Lower leg skin (tissue), 4 donors: ENCODE measurements around the gene MYOF. TPM values are rescaled to one million over a fixed set of nuclear protein-coding genes. Genes with fewer than 3 reads are reported as not detected.

Experiments used
- DNase-seq, 2 donors: peaks; one replicate each; pipeline ENCODE4 v3.0.0-alpha.2; 2019; ENCODE audit warnings: low spot score in 2 of 2
- H3K4me3 ChIP-seq: fragments of 200-600 bp; sonication (generic); 2 replicates; pipeline ENCODE4 v1.5.1; 2017; ENCODE audit warnings: mild to moderate bottlenecking, low read depth; ENCODE audit not compliant: poor library complexity, severe bottlenecking
- POLR2A ChIP-seq, 2 donors: fragments of 450-650 bp; IDR thresholded peaks; one replicate each; pipeline ENCODE4 v1.6.1; 2016 to 2017; ENCODE audit warnings: antibody characterized with exemption in 2 of 2, mild to moderate bottlenecking in 1 of 2, moderate library complexity in 1 of 2
- WGBS, 2 donors: methylation state at CpG; one replicate each; pipeline ENCODE4 v1.1.5; 2018; 5-methylcytosine and 5-hydroxymethylcytosine counted together
- intact Hi-C: fragments of 100-400 bp; cut with DNase I; formaldehyde crosslinking; loops from one replicate; pipeline ENCODE4 v1.15.0; 2023; ENCODE audit warnings: low total_unique reads
- total RNA-seq, 4 donors: library from RNA; depleted of rRNA; stranded (reverse); fragments of >200 nt; gene quantifications; one replicate each; pipeline ENCODE4 v1.1.0, GENCODE V29; 2016
- TF ChIP-seq, protein P1 (sequence below), 3 donors: fragments of 450-650 bp; IDR thresholded peaks; one replicate each; pipeline ENCODE4 v1.5.1; 2016; ENCODE audit warnings: antibody characterized with exemption in 3 of 3, mild to moderate bottlenecking in 3 of 3, moderate library complexity in 2 of 3

The MYOF gene
- total RNA-seq, 4 donors from 2014 or later: 65.5 to 129 (median 90.3) TPM

DNA sequence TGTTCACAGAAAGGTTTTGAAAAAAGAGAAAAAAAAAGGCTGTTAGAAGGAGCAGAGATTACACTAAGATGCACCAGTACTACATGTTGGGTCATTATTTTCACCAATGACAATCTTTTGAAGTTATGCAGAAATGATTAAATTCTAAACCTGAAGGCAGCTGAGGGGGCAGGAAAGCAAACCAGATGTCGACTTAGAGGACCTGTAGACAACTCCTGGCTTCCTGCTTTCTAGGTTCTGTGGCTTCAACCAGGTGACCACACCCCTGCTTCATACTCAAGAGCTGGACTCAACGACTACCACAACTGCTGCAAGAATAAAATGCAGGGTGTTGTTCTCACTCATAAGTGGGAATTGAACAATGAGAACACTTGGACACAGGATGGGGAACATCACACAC, 30.0 kb downstream of the MYOF start:
- no peak for DNase-seq
- no peak for TF ChIP-seq POLR2A (IDR thresholded peaks at IDR 0.05)
- TF ChIP-seq, protein P1, sequence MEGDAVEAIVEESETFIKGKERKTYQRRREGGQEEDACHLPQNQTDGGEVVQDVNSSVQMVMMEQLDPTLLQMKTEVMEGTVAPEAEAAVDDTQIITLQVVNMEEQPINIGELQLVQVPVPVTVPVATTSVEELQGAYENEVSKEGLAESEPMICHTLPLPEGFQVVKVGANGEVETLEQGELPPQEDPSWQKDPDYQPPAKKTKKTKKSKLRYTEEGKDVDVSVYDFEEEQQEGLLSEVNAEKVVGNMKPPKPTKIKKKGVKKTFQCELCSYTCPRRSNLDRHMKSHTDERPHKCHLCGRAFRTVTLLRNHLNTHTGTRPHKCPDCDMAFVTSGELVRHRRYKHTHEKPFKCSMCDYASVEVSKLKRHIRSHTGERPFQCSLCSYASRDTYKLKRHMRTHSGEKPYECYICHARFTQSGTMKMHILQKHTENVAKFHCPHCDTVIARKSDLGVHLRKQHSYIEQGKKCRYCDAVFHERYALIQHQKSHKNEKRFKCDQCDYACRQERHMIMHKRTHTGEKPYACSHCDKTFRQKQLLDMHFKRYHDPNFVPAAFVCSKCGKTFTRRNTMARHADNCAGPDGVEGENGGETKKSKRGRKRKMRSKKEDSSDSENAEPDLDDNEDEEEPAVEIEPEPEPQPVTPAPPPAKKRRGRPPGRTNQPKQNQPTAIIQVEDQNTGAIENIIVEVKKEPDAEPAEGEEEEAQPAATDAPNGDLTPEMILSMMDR (IDR thresholded peaks at IDR 0.05): no peak
- intact Hi-C loops: no loop called here
- 51 to 52% methylated on average over 2 of the region's 2 CpGs for WGBS, 2 donors
- no peak overlapping the region for H3K4me3 ChIP-seq

DNA sequence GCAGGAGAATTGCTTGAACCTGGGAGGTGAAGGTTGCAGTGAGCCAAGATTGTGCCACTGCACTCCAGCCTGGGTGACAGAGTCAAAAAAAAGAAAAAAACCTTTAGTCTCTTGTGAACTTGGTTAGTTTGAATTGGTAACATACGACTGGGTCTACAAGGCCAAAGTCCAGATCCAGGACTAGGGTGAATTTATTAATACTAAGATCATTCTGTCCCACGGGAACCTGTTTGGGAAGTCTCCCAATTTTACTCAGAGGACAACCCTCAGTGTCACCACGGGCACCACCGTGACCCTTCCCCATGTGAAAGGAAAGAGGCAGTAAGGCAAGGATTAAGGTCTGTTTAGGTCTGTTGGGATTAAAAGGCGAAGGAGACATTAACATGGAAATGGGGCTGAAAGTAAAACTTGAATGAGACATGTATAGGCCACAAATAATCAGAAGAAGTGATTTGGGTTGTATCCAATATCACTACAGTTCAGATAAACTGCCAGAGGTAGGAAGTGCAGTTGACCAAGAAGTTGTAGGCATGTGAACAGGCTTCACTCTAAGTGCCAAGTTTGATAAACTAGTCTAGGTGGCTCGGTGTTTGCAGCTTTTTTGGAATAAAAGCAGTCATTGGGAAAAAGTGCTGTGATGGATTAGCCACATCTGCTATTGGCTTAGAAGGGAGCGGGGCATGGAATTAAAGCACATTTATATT, 30.7 kb downstream of the MYOF start:
- TF ChIP-seq, protein P1 (IDR thresholded peaks at IDR 0.05): no peak
- no peak for TF ChIP-seq POLR2A (IDR thresholded peaks at IDR 0.05)
- WGBS, 2 donors: 72 to 76% methylated on average over 7 of the region's 7 CpGs
- H3K4me3 ChIP-seq: no peak overlapping the region
- DNase-seq: no peak
- intact Hi-C loops: no loop called here

DNA sequence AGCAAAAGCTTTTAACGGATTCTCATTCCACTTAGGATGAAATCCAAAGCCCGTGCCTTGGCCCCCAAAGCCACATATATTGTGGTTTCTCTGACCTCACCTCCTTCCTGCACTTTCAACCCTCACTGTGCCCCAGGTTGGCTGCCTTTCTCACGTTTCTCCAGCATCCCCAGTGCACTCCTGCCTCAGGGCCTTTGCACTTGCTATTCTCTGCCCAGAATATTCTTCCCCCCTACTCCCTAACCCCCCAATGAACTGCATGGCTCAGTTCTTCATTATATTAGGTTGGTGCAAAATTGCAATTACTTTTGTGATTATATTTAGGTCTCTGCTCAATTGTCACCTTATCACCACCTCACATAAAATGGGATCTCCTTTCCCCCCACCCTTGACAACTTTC, 34.2 kb downstream of the MYOF start:
- H3K4me3 ChIP-seq: no peak overlapping the region
- 59 to 68% methylated on average over 3 of the region's 3 CpGs for WGBS, 2 donors
- TF ChIP-seq POLR2A (IDR thresholded peaks at IDR 0.05): no peak
- TF ChIP-seq, protein P1 (IDR thresholded peaks at IDR 0.05): no peak
- intact Hi-C loops: no loop called here
- DNase-seq: no peak

DNA sequence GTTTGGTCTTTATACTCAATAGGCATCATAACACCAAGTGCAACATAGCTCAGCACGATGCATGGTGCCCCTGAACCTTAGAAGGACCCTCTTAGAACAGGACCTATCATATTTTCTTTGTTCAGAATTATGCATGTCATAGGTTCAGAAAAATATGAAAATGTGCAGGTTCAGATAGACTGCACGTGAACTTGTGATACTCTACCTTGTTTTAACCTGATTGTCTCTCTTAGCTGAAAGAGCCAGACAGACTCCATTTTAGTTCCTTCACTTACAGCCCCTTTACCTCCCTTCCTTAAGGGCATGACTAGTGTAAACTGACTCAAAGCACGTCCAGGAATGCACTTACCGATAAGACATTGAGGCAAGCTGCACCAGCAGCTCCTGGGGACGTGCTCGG, 35.1 kb downstream of the MYOF start:
- H3K4me3 ChIP-seq: no peak overlapping the region
- intact Hi-C loops: no loop called here
- 70 to 73% methylated on average over 6 of the region's 6 CpGs for WGBS, 2 donors
- TF ChIP-seq, protein P1 (IDR thresholded peaks at IDR 0.05): no peak
- TF ChIP-seq POLR2A (IDR thresholded peaks at IDR 0.05): no peak
- no peak for DNase-seq

GRCh38 chr10:93445978-93446720, 36.0 kb downstream of the MYOF start:
- 29 to 41% methylated on average over 7 of the region's 7 CpGs for WGBS, 2 donors
- TF ChIP-seq POLR2A (IDR thresholded peaks at IDR 0.05): no peak
- TF ChIP-seq, protein P1 (IDR thresholded peaks at IDR 0.05): no peak
- intact Hi-C loops: no loop called here
- peak; percentile 56 to 81 for DNase-seq
- H3K4me3 ChIP-seq: no peak overlapping the region
